ENCODE results near the gene PMM1.

Gene PMM1

GRCh38 chr22:41579997-41580355, 9.7 kb downstream of the PMM1 start:
- H3K27ac ChIP-seq (ENCODE audit: low read depth, low read length) = no peak overlapping the region
- no peak overlapping the region for H2AFZ ChIP-seq (ENCODE audit: low read depth, low read length, severe bottlenecking)
- no peaks in the 10 kb centered on the region for H3K79me2 ChIP-seq (ENCODE audit: insufficient read depth, low read length)
- no peaks in the 10 kb centered on the region for H4K20me1 ChIP-seq (ENCODE audit: low read depth, low read length)
- H3K27me3 ChIP-seq (ENCODE audit: low read length) = no peaks in the 10 kb centered on the region
- no peak overlapping the region for H3K9ac ChIP-seq (ENCODE audit: low read length)
- TF ChIP-seq EZH2phosphoT487 (conservative IDR thresholded peaks at IDR 0.05; ENCODE audit: low read length) (no peak), CTCF (IDR thresholded peaks at IDR 0.05; ENCODE audit: insufficient read depth, low read length, poor library complexity, severe bottlenecking) (no peak)
- H3K4me2 ChIP-seq (ENCODE audit: low read depth, low read length, poor library complexity, severe bottlenecking) = no peak overlapping the region
- no peaks in the 10 kb centered on the region for H3K9me3 ChIP-seq (ENCODE audit: insufficient read depth, low read length)
- no peaks in the 10 kb centered on the region for H3K9me2 ChIP-seq (replicated peaks; ENCODE audit: insufficient read depth, low read length)
- no peak overlapping the region for H3K4me3 ChIP-seq (ENCODE audit: insufficient read depth, low read length, poor library complexity, severe bottlenecking)
- no peaks in the 10 kb centered on the region for H3F3A ChIP-seq (ENCODE audit: insufficient read depth)
- no peaks in the 10 kb centered on the region for H3K36me3 ChIP-seq (ENCODE audit: low read length)

GRCh38 chr22:41579297-41579996, 10.2 kb downstream of the PMM1 start:
- H3F3A ChIP-seq (ENCODE audit: insufficient read depth) = no peaks in the 10 kb centered on the region
- H3K36me3 ChIP-seq (ENCODE audit: low read length) = no peaks in the 10 kb centered on the region
- H4K20me1 ChIP-seq (ENCODE audit: low read depth, low read length) = no peaks in the 10 kb centered on the region
- no peaks in the 10 kb centered on the region for H3K9me3 ChIP-seq (ENCODE audit: insufficient read depth, low read length)
- no peak overlapping the region for H3K4me2 ChIP-seq (ENCODE audit: low read depth, low read length, poor library complexity, severe bottlenecking)
- H3K9me2 ChIP-seq (replicated peaks; ENCODE audit: insufficient read depth, low read length) = no peaks in the 10 kb centered on the region
- no peak overlapping the region for H3K27ac ChIP-seq (ENCODE audit: low read depth, low read length)
- H2AFZ ChIP-seq (ENCODE audit: low read depth, low read length, severe bottlenecking) = no peak overlapping the region
- H3K9ac ChIP-seq (ENCODE audit: low read length) = no peak overlapping the region
- H3K27me3 ChIP-seq (ENCODE audit: low read length) = no peaks in the 10 kb centered on the region
- no peak overlapping the region for H3K4me3 ChIP-seq (ENCODE audit: insufficient read depth, low read length, poor library complexity, severe bottlenecking)
- no peaks in the 10 kb centered on the region for H3K79me2 ChIP-seq (ENCODE audit: insufficient read depth, low read length)
- TF ChIP-seq CTCF (IDR thresholded peaks at IDR 0.05; ENCODE audit: insufficient read depth, low read length, poor library complexity, severe bottlenecking) = no peak
- TF ChIP-seq EZH2phosphoT487 (conservative IDR thresholded peaks at IDR 0.05; ENCODE audit: low read length) = no peak

- Histone ChIP-seq H3K4me2 (ENCODE audit: low read depth, low read length, poor library complexity, severe bottlenecking) (no peak overlapping the region), H3K4me3 (ENCODE audit: insufficient read depth, low read length, poor library complexity, severe bottlenecking) (no peak overlapping the region), H3K27ac (ENCODE audit: low read depth, low read length) (no peak overlapping the region), H4K20me1 (ENCODE audit: low read depth, low read length) (no peaks in the 10 kb centered on the region), H3K27me3 (ENCODE audit: low read length) (no peaks in the 10 kb centered on the region), H3K9me3 (ENCODE audit: insufficient read depth, low read length) (no peaks in the 10 kb centered on the region), H3K9ac (ENCODE audit: low read length) (no peak overlapping the region), H3F3A (ENCODE audit: insufficient read depth) (no peaks in the 10 kb centered on the region), H3K36me3 (ENCODE audit: low read length) (no peaks in the 10 kb centered on the region), H3K79me2 (ENCODE audit: insufficient read depth, low read length) (no peaks in the 10 kb centered on the region), H3K9me2 (replicated peaks; ENCODE audit: insufficient read depth, low read length) (no peaks in the 10 kb centered on the region), H2AFZ (ENCODE audit: low read depth, low read length, severe bottlenecking) (no peak overlapping the region)
- TF ChIP-seq CTCF (IDR thresholded peaks at IDR 0.05; ENCODE audit: insufficient read depth, low read length, poor library complexity, severe bottlenecking) (no peak), EZH2phosphoT487 (conservative IDR thresholded peaks at IDR 0.05; ENCODE audit: low read length) (no peak)
These were observed 10.8 kb downstream of the PMM1 start for GRCh38 chr22:41578818-41579217.

All from SU-DHL-6 (cell line).